Activated T-cell treated with anti-CD3 and anti-CD28 coated beads, Interleukin-2, amount 50 U/mL, for 24 hours (primary cell): ENCODE measurements around the gene DPF1.
"Not testable (repeated sequence)": the region's sequence is repeated elsewhere in the genome, so short reads cannot be mapped to it uniquely, and the experiment has no call there.

Experiments
- DNase-seq: peaks from one replicate; pipeline ENCODE4 v3.0.0-alpha.2; 2020
- H3K27ac Mint-ChIP-seq: 2 replicates; pipeline ENCODE4 v1.8.0; 2020; ENCODE audit warnings: mild to moderate bottlenecking, mixed read lengths
- H3K27me3 Mint-ChIP-seq: 2 replicates; pipeline ENCODE4 v1.8.0; 2020; ENCODE audit warnings: mixed read lengths
- H3K36me3 Mint-ChIP-seq: 2 replicates; pipeline ENCODE4 v1.8.0; 2020; ENCODE audit warnings: low read depth, mixed read lengths
- H3K4me1 Mint-ChIP-seq: 2 replicates; pipeline ENCODE4 v1.8.0; 2020; ENCODE audit warnings: low read depth, mixed read lengths
- H3K4me3 Mint-ChIP-seq: 2 replicates; pipeline ENCODE4 v1.8.0; 2020; ENCODE audit warnings: mild to moderate bottlenecking, moderate library complexity, mixed read lengths
- H3K9me3 Mint-ChIP-seq: 2 replicates; pipeline ENCODE4 v1.8.0; 2020; ENCODE audit warnings: mixed read lengths

Gene DPF1

DNA sequence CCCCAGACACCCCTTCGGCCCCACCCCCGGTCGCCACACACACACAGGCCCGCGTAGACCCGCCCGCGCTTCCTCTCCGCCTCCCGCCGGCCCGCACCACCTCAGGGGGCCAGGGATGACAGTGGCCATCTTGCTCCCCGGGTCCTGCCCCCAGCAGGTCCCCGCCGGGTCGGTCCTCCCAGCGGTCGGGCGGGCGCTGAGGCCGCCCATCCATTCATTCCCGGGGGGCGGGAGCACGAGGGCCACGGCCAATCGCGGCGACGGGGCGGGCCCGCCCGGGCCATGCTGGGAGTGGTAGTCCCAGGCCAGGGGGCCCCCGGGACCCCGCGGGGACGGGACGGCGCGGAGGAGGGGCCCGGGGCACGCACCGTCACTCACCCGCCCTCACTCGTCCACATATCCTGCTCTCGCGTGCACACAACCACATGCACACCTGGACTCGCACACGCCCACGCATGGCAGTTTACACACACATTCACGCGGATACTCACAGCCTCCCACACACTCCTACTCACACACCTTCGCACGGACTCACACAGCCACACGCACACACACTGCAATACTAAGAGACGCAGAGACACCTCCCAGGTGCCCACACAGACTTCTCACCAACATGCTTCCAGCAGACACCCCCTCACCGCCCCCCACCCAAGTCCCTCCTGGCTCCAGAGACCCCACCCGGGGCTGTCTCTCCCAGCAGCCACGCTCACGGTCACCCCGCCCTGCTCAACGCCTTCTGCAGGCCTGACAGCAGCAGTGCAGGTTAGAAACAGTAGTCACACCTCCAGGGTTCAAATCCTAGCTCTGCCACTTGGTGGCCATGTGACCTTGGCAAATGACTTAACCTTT, at the start of gene DPF1:
DPF1 (minus strand) TSS at position 209 of the 849 bp plus-strand sequence; CDS start at position 129, 80 bp downstream.
- H3K27ac Mint-ChIP-seq: no peak within 1 kb of the TSS
- H3K4me3 Mint-ChIP-seq: peak within 1 kb of the TSS; percentile 75
- H3K9me3 Mint-ChIP-seq: no peaks in the 10 kb centered on the region
- H3K4me1 Mint-ChIP-seq: peaks cover 28% of the 10 kb centered on the region
- peak; percentile 74 for DNase-seq
- no peaks in the 10 kb centered on the region for H3K36me3 Mint-ChIP-seq
- peaks cover 83% of the 10 kb centered on the region for H3K27me3 Mint-ChIP-seq

- no peak overlapping the region for H3K27ac Mint-ChIP-seq
Measured at GRCh38 chr19:38273499-38273898, 49.5 kb upstream of the DPF1 start.

DNA sequence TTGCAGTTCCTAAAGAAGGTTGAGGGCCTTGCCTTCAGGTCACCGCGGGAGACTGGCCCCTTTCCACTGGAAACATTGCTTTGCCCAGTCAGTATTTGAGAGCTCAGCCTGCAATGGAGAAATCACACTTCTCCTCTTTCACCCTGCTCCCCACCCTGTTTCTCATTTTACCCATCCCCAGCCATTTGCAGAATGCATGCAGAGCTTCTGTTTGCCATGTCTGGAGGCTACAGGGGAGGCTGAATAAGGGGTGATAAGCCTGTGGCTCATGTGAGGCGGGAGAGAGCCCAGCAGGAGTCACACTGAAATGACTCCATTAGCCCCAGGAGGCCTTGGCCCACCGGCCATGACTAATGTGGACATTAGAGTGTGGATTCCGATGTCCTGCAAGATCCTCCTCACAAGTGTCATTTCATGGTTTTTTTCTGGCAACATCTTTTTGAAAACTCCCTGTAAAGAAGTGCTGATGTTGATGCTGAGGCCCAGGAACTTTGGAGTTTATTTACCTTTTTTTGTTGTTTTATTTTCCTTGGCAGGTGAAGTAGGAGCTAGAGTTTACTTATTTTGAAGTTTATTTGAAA, 46.7 kb upstream of the DPF1 start:
- H3K36me3 Mint-ChIP-seq: no peaks in the 10 kb centered on the region
- H3K4me3 Mint-ChIP-seq: no peak overlapping the region
- no peaks in the 10 kb centered on the region for H3K9me3 Mint-ChIP-seq
- H3K27ac Mint-ChIP-seq: peak overlapping the region; percentile 55
- DNase-seq: no peak
- H3K27me3 Mint-ChIP-seq: no peaks in the 10 kb centered on the region
- H3K4me1 Mint-ChIP-seq: peaks cover 24% of the 10 kb centered on the region

More at GRCh38 chr19:38273499-38273898, 49.5 kb upstream of the DPF1 start:
- DNase-seq: no peak
- Mint-ChIP-seq H3K4me3 (no peak overlapping the region), H3K4me1 (peaks cover 10% of the 10 kb centered on the region), H3K9me3 (no peaks in the 10 kb centered on the region), H3K27me3 (no peaks in the 10 kb centered on the region), H3K36me3 (no peaks in the 10 kb centered on the region)

DNA sequence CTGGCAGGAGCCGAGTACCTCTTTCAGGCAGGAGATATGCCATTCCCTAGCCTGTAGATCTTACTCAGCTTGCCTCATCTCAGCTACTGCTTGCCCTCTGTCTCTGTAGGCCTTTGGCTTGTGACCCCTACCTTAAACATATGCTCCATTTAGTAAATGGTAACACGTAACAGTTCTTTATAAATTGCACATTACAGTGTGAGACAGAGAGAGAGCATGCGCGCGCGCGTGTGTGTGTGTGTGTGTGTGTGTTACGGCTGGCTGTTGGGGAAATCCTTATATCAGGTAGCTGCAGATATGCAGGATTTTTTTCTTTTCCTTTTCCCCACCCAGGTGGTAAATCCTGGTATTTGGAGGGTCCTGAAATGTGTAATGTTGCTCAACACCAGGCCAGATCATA, 44.5 kb upstream of the DPF1 start:
- DNase-seq: no peak
- no peaks in the 10 kb centered on the region for H3K27me3 Mint-ChIP-seq
- no peaks in the 10 kb centered on the region for H3K9me3 Mint-ChIP-seq
- H3K36me3 Mint-ChIP-seq: peaks cover 1% of the 10 kb centered on the region
- peaks cover 38% of the 10 kb centered on the region for H3K4me1 Mint-ChIP-seq
- no peak overlapping the region for H3K27ac Mint-ChIP-seq
- no peak overlapping the region for H3K4me3 Mint-ChIP-seq

GRCh38 chr19:38267761-38268483, 43.9 kb upstream of the DPF1 start:
- H3K9me3 Mint-ChIP-seq: no peaks in the 10 kb centered on the region
- no peak overlapping the region for H3K4me3 Mint-ChIP-seq
- DNase-seq: no peak
- peak overlapping the region; percentile 41 for H3K27ac Mint-ChIP-seq
- no peaks in the 10 kb centered on the region for H3K27me3 Mint-ChIP-seq
- H3K4me1 Mint-ChIP-seq: peaks cover 43% of the 10 kb centered on the region
- peaks cover 1% of the 10 kb centered on the region for H3K36me3 Mint-ChIP-seq

- H3K27ac Mint-ChIP-seq: no peak overlapping the region
Measured at GRCh38 chr19:38266981-38267597, 43.1 kb upstream of the DPF1 start.

DNA sequence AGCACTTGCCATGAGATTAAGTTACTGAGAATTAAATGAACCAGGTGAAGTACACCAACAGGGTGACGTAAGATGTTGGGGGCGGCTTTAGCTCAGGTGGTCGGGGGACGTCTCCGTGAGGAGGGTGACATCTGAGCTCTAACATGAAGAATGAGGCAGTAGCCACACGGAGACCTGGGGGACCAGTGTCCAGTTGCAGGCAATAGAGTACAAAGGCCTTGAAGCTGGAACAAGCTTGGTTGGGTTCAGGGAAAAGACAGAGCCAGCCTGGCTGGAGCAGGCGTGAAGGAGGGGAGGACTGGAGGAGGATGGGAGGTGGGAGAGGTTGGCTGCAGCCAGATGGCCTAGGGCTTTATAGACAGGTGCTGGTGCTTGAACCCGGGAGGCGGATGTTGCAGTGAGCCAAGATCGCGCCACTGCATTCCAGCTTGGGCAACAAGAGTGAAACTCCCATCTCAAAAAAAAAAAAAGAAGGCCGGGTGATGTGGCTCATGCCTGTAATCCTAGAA, 42.0 kb upstream of the DPF1 start:
- no peaks in the 10 kb centered on the region for H3K27me3 Mint-ChIP-seq
- peak overlapping the region; percentile 53 for H3K27ac Mint-ChIP-seq
- no peak for DNase-seq
- H3K9me3 Mint-ChIP-seq: no peaks in the 10 kb centered on the region
- peaks cover 46% of the 10 kb centered on the region for H3K4me1 Mint-ChIP-seq
- H3K4me3 Mint-ChIP-seq: peak overlapping the region; percentile 74
- H3K36me3 Mint-ChIP-seq: peaks cover 1% of the 10 kb centered on the region

More at GRCh38 chr19:38266981-38267597, 43.1 kb upstream of the DPF1 start:
- peaks cover 1% of the 10 kb centered on the region for H3K36me3 Mint-ChIP-seq
- peaks cover 46% of the 10 kb centered on the region for H3K4me1 Mint-ChIP-seq
- H3K9me3 Mint-ChIP-seq: no peaks in the 10 kb centered on the region
- DNase-seq: no peak
- H3K4me3 Mint-ChIP-seq: no peak overlapping the region
- no peaks in the 10 kb centered on the region for H3K27me3 Mint-ChIP-seq

DNA sequence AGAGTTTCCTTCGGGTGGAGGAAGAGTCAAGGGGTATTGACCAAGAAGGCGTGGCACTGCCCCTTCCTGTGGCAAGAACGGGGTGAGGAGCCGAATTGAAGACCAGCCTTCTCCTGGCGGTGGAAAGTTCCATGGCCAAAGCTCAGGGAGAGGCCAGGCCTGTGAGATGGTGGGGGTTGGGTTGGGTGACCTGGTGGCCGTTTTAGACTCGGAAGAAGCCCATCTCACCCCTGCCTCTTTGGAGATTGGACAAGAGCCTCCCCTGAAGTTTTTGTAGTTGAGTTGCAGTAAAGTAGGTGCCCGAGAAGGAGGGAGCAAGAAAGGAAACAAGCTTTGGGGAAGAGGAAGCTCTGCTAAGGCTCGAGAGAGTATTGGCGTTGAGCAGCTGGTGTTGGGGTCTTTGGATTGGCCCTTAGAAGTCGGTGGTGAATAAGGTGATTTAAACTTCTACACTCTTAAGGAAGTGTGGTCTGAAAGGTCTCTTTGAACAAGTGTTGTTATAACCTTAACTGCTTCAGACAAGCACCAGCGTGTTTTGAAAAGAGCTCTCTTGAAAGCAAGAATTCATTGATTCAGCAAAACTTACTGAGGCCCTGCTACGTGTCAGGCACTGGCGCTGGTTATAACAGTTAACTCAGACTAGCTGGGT, 41.3 kb upstream of the DPF1 start:
- Mint-ChIP-seq H3K4me3 (peak overlapping the region; percentile 74), H3K27me3 (no peaks in the 10 kb centered on the region), H3K36me3 (peaks cover 1% of the 10 kb centered on the region), H3K4me1 (peaks cover 41% of the 10 kb centered on the region), H3K9me3 (no peaks in the 10 kb centered on the region), H3K27ac (peak overlapping the region; percentile 53)
- no peak for DNase-seq

DNA sequence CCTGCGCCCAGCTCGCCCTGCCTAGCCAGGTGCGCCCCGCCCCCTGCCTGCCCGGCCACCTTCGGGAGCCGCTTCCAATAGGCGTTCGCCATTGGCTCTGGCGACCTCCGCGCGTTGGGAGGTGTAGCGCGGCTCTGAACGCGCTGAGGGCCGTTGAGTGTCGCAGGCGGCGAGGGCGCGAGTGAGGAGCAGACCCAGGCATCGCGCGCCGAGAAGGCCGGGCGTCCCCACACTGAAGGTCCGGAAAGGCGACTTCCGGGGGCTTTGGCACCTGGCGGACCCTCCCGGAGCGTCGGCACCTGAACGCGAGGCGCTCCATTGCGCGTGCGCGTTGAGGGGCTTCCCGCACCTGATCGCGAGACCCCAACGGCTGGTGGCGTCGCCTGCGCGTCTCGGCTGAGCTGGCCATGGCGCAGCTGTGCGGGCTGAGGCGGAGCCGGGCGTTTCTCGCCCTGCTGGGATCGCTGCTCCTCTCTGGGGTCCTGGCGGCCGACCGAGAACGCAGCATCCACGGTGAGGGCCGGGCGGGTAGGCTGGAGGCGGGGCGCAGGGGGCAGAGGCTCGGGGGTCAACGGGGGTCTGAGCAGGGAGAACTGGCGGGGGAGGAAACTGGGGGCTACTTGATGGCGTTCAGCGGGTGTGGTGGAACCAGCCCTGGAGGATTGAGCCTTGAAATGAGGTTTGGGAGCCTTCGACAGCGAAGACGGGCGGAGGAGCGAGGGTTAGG, 40.6 kb upstream of the DPF1 start, which contains the start of gene SPINT2:
SPINT2 (plus strand) TSS at position 88 of the 727 bp plus-strand sequence; CDS start at position 408, 320 bp downstream.
- Mint-ChIP-seq H3K9me3 (no peaks in the 10 kb centered on the region), H3K27ac (peak within 1 kb of the TSS; percentile 91), H3K4me3 (peak within 1 kb of the TSS; percentile 78), H3K4me1 (peaks cover 36% of the 10 kb centered on the region), H3K27me3 (no peaks in the 10 kb centered on the region), H3K36me3 (peaks cover 1% of the 10 kb centered on the region)
- DNase-seq: no peak

DNA sequence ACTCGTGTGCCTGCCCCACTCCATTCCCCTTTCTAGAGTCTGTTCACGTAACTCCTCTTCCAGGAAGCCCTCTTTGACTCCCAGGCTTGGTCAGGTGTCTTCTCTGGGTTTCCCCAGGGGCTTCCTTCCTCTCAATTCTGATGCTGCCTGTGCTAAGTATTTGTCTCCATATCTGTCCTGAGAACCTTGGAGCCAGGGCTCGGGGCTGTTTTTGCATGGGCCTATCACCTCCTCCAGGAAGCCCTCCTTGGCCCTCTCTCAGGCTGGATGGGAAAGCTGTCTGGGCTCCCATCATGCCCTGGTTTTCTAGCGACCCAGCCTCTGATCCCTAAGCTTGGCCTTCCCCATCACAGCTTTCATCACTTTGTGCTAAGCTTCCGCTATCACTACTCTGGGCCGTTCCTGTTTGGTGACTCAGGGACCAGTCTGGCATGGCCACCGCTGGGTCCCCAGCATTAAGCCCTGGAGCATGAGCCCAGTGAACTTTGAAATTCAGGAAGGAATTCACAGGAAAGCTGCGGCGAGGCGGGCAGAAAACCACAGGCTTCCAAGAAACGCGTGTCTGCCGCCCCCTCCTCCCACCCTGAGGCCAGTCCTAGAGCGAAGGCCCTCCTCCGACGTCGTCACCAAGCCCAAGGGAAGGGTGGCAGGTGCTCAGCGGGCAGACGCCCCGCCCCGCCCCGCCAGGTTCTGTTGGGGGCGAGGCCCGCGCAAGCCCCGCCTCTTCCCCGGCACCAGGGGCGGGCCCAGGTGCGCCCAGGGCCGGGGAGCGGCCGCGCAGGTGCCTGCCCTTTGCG, 39.9 kb upstream of the DPF1 start:
- Mint-ChIP-seq H3K27me3 (no peaks in the 10 kb centered on the region), H3K4me3 (peak overlapping the region; percentile 78), H3K4me1 (peaks cover 36% of the 10 kb centered on the region), H3K27ac (peak overlapping the region; percentile 91), H3K9me3 (no peaks in the 10 kb centered on the region), H3K36me3 (peaks cover 1% of the 10 kb centered on the region)
- peak; percentile 82 for DNase-seq

- Mint-ChIP-seq H3K9me3 (no peaks in the 10 kb centered on the region), H3K4me3 (peak overlapping the region; percentile 23), H3K27ac (peak overlapping the region; percentile 24), H3K27me3 (peaks cover 4% of the 10 kb centered on the region), H3K4me1 (peaks cover 34% of the 10 kb centered on the region), H3K36me3 (peaks cover 1% of the 10 kb centered on the region)
- DNase-seq: no peak
Measured at GRCh38 chr19:38262585-38263268, 38.7 kb upstream of the DPF1 start.

GRCh38 chr19:38261942-38262341, 37.9 kb upstream of the DPF1 start:
- H3K9me3 Mint-ChIP-seq, DNase-seq, H3K36me3 Mint-ChIP-seq, H3K27me3 Mint-ChIP-seq, H3K27ac Mint-ChIP-seq, H3K4me3 Mint-ChIP-seq: not testable (repeated sequence)
- H3K4me1 Mint-ChIP-seq: peaks cover 31% of the 10 kb centered on the region
